ENCODE results near the gene CPXM2.

The CPXM2 gene

GRCh38 chr10:123903621-123904020, 12.0 kb upstream of the CPXM2 start:
- DNase-seq, result no peak

GRCh38 chr10:123901621-123902020, 10.0 kb upstream of the CPXM2 start:
- DNase-seq, result no peak

DNA sequence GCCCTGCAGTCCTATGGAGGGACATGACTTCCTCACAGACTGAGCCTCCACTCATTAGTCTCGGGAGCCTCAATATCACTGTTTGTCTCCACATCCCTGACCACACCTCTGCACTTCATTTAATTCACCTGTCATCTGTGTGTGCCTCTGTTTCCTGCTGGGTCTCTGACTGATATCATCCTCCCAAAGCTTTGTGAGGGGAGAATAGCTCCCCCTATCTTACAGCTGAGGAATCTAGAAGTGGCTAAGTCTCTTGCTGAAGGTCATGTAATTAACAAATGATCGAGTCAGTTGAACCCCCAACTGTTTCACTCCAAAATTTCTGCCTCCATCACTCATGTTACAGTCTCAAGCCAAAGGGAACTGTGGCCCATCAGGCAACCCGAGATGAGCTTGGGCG, 5.5 kb upstream of the CPXM2 start:
- DNase-seq, result no peak

DNA sequence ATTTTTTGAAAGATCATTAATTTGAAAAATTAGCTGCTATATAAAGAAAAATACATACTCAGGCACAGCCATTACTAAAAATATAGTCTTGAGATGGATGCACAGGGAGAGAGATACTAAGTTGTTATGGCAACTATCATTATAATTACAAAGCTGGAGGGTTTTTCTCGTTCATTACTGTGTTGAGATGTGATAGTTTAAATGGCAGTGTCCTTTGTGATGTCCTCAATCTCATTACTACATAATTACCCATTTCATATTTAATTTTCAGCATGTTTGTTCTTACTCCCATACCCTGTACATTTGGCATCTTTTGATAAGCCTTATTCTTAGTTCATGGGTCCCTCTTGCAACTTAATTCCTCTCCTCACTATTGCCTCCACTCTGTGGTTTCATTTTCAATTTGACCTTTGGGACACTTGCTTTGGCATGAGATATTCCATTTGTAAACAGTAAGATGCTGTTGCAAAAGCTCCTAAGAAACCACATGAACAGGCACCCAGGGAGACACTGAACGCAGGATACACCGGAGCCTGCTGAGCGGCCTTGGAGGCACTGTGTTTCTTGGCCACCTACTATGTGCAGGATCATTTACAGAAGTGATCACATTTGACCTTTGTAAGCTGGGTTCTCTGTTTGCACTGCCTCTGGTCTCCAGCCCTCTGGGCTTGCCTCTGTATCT, 4.8 kb upstream of the CPXM2 start:
- no peak for DNase-seq

GRCh38 chr10:123893651-123894050, 2.0 kb upstream of the CPXM2 start:
- DNase-seq, result no peak

GRCh38 chr10:123890756-123891143, 857 bp downstream of the CPXM2 start:
- DNase-seq, result peak; percentile 38

- DNase-seq, result peak; percentile 63
Observed at GRCh38 chr10:123890226-123890625, 1.4 kb downstream of the CPXM2 start.

DNA sequence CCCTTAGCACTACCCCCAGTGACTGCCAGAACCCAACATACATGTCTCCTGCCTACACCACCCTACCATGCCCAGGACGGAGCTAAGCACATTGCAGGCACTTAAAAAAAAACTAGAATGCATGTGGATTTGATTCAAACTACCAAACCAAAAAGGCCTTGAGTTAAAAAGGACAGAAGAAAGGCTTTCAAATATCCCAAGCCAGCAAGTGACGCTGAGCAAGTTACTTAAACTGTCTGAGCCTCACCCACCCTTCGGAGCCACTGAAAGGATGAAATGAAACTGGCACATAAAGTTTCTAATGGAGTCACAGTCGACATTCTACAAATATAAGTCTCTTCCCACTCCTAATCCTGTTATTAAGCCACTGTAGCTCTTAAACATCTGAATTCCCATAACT, 1.8 kb downstream of the CPXM2 start:
- DNase-seq, result no peak

DNA sequence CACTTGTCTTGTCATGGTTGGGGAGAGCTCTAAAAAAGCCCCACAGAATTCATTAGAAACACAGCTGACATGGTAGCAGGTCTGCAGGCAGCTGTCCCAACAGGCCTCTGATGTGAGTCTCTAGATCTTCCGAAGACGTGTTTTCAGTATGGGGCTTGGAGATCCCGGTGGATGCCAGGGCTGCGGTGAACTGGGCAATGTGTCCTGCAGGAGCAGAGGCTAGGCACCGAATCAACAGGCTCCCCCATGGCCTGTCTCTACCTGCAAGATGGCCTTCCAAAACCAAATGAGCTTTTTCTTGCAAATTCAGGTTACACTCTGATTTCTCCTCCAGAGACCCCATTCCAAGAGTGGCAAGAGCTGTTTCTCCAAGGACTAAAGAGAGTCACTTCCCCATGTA, 2.9 kb downstream of the CPXM2 start:
- DNase-seq, result no peak

DNA sequence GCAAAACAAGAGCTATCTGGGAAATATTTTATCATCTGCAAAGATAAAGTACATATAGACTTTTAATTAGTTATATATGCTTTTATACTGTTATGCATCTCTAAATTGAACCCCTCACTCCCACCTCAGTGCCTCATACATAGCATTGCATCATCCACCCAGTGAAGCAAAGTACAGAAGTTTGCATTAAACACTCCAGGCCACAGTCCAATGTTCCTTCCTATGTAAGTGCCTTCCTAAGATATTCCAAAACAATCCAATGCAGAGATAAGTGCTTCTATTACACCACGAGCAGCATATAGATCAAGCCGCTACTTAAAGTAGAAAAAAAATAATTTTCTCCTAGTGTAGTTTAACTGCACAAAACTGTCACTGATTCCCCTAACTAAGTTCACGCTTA, 3.4 kb downstream of the CPXM2 start:
- DNase-seq, result no peak

DNA sequence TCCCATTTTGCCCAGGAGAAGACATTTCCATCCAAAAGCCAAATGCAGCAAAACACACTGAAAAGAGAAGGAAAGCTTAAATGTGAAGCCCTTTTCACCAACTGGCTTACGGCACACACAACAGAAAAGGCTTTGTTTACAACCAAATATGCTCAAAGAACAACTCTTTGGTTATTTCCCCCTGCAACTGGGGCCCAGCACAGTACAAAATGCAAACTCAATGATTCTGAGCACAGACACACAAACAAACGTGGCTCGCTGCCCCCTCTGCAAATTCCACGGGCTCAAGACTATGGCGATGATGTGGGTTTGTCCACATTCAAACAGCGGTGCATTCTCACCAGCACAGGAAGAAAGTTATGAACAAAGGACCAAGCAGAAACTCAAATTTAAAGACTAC, 5.3 kb downstream of the CPXM2 start:
- DNase-seq, result no peak

DNA sequence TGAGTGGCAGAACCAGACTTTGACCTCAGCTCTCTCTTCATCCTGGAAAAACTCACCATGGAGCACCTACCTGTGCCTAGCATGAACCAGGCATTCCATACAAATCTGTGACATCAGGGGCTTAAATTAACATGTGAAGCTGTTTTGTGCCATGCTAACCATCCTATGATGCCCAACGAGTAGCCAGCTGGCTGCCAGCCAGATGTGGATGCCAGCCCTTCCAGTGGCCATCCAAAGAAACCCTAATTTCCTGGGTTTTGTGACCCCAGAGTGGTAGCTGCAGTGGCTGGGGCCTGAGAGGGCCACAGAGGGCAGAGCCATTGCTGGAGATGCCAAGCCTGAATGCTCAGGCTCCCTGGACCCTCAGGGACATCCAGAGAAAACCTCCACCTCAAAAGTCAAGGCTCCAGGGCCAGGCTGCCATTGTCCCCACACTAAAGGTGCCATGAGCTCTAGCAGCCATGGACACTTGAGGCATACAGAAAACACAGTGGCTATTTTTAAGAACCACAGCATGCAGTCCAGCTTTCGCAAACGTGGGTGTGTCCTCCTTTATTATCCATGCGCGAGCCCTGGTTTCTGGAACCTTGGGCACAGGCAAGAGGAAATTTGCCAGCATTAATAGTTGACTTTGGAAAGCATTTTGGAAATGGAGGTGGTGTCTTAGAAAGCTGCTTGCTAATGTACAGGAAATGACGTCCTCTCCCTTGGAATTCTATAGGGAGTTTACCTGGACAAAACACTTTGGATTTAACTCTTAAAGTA, 6.0 kb downstream of the CPXM2 start:
- no peak for DNase-seq

DNA sequence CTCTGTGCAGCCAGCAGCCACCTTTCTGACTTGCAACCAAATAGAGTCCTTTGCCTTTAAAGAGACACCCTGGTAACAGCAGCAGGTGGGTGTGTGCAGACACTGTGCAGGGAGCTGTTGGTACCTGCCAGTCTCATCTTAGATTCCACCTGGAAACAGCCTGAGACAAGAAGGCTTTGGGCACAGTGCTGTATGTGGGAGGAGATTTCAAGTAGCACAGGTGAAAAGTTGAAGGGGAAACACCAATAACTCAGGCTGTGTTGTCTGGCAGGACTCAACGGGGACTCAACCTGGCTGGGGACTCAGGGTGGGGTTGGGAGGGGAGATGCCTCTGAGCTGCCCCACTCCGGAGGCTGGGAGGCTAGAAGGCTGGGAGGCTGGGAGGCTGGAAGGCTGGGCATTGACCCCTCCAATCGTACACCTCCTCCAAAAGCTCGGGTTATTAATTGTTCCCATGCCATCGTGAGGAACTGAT, 6.7 kb downstream of the CPXM2 start:
- no peak for DNase-seq

DNA sequence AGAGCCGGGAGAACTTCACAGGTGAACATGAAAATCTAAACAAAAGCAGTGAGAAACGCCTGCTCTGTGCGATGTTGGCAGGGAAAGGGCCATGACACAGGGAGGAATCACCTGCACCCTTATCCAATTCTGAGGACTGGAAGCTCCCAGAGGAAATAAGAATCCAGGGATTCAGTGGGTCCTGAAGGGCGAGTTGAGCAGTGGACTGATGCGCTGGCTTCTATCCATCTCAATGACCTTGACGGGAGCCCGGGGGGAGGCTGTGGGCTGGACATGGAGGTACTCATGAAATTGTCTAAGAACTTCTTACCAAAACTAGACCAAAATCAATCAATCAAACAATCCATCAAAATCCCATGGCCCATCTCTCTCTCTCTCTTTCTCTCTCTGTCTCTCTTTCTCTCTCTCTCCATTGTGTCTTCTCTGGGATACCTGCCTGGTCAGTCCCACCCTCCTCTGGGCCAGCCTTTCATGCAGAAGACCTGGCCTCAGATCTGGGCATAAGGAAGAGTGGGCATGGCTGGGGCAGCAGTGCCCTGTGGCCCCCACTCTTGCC, 7.2 kb downstream of the CPXM2 start:
- no peak for DNase-seq

- DNase-seq, result peak; percentile 21
Observed at GRCh38 chr10:123883673-123884320, 7.8 kb downstream of the CPXM2 start.

DNA sequence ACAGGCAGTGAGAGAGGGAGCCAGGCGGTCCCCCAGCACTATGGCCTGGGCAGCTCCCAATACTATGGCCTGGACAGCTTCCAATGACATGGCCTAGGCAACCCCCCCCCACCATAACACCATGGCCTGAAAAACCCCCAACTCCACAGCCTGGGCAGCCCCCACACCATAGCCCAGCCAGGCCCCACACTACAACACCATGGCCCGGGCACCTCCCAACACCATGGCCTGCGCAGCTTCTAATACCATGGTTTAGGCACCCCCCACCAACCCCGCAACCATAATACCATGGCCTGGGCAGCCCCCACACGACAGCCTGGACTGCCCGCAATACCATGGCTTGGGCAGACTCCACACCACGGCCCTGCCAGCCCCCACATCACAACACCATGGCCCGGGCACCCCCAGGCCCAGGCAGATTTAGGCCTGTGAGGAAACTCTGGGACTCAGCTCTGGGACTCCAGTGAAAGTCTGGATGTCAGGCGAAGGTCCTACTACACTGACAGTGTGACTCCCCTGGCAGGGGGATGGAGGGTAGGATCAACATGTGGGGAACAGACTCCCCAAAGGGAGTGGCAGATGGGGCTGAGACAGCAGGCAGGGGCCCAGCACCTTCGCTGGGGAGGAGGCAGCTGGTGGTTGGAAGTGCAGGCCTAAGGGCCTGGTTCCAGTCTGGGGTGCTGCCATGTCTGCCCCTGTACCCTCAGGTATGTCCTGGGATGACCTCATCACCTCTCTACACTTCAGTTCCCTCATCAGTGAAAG, 8.7 kb downstream of the CPXM2 start:
- DNase-seq, result no peak

DNA sequence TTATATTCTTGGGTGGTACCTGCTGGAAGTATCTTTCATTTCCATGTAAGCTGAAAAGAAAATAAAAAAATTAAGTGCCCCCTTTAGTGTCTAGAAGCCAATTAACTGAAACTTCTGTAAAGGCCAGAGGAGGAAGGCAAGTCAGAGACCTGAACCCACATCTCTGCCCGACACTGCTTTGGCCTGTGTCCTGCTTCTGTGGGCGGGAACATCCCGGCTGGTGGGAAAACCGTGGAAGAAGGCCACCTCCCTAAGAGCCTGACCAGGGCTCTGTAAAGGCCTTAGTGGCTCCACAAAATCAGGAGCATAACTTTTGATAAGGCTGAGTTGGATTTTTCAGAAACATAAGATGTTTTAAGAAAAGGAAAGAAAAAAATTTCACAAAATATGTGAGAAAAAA, 9.4 kb downstream of the CPXM2 start:
- no peak for DNase-seq

GRCh38 chr10:123879606-123880257, 11.9 kb downstream of the CPXM2 start:
- DNase-seq, result no peak

DNA sequence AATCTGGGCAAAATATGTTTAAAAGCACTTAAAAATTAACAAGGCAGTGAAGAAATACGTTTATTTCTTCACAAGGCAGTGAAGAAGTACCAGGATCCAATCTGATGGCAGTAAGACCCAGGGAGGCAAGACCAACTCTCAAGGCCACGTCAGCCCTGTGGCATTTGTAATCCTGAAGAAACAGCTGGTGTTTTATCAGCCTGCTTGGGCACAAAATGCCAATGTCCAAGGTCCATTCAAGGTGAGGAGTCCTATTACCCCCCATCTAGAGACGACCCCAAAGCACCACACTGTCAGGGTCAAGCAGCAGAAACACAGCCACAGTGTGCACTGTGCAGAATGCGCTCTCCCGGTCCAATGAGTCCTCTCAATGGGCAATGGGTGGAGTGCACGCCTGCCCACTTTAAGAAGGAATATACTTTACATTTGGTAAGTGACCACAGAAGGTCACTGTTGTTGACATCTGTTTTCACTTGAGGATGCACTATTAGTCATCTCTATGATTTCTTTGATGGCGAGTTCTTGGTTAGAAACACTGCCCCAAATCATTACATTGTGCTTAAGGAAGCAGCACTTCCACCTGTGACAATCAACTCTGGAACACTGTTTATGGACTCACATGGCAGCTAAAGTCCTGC, 12.8 kb downstream of the CPXM2 start:
- no peak for DNase-seq

DNA sequence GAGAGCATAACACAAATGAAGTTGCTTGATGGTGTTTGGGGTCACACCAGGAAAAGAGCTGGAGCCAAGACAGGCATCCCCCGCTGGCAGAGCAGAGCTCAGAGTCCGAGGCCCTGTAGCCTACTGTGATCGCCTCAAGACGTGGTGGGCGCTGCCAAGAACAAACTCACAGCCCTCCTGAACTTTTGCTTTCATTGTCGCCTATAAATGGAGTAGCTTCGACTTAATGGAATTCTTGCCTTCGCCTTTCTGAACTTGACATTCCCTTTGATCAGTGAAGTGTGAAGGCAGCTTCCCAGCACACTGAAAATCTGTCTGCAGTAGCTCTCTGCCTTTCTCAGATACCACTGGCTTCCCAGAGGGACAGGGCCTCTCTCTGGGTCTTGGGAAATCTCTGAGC, 21.3 kb downstream of the CPXM2 start:
- no peak for DNase-seq

GRCh38 chr10:123869020-123869414, 22.6 kb downstream of the CPXM2 start:
- DNase-seq, result no peak
